Measurements from ENCODE around the gene SWI5.

The SWI5 gene

GRCh38 chr9:128317629-128318028 lies 41.6 kb downstream of the SWI5 start:
- DNase-seq (ENCODE audit: low spot score) (no peak), FAIRE-seq (no peak)

- FAIRE-seq (no peak), DNase-seq (ENCODE audit: low spot score) (no peak)
Measured at GRCh38 chr9:128321343-128321742, 45.3 kb downstream of the SWI5 start.

- DNase-seq (ENCODE audit: low spot score) (no peak), FAIRE-seq (no peak)
Measured at GRCh38 chr9:128321879-128322403, 45.9 kb downstream of the SWI5 start.

- DNase-seq (ENCODE audit: low spot score): peak; percentile 94
- FAIRE-seq: no peak
Measured at GRCh38 chr9:128322404-128323211, 46.5 kb downstream of the SWI5 start, which contains the start of the genes COQ4 and TRUB2. Gene COQ4 (plus strand): TSS chr9:128322839. CDS start chr9:128322859, 20 bp downstream. Gene TRUB2 (minus strand): TSS chr9:128322447. CDS start chr9:128322408, 39 bp downstream.

GRCh38 chr9:128323212-128323730 lies 47.2 kb downstream of the SWI5 start:
- no peak for DNase-seq (ENCODE audit: low spot score)
- no peak for FAIRE-seq

GRCh38 chr9:128323791-128324190 lies 47.7 kb downstream of the SWI5 start:
- FAIRE-seq (no peak), DNase-seq (ENCODE audit: low spot score) (no peak)

GRCh38 chr9:128324401-128324800 lies 48.3 kb downstream of the SWI5 start:
- FAIRE-seq: no peak
- no peak for DNase-seq (ENCODE audit: low spot score)

GRCh38 chr9:128325629-128326028 lies 49.6 kb downstream of the SWI5 start:
- DNase-seq (ENCODE audit: low spot score) (no peak), FAIRE-seq (no peak)

- DNase-seq (ENCODE audit: low spot score): no peak
- no peak for FAIRE-seq
Measured at GRCh38 chr9:128333451-128333869, 57.4 kb downstream of the SWI5 start.

- DNase-seq (ENCODE audit: low spot score) (no peak), FAIRE-seq (no peak)
Measured at GRCh38 chr9:128335161-128335560, 59.1 kb downstream of the SWI5 start.

- no peak for FAIRE-seq
- no peak for DNase-seq (ENCODE audit: low spot score)
Measured at GRCh38 chr9:128335914-128336313, 59.8 kb downstream of the SWI5 start.

GRCh38 chr9:128337936-128338335 lies 61.9 kb downstream of the SWI5 start:
- FAIRE-seq (no peak), DNase-seq (ENCODE audit: low spot score) (no peak)

All from urothelium cell line (cell line).